ENCODE results near the gene RHBDD2. TPM values are rescaled to one million over a fixed set of nuclear protein-coding genes. Genes with fewer than 3 reads are reported as not detected.

RHBDD2 gene
- total and polyA plus RNA-seq, 9 of the 15 experiments (the other 6 are each of a cell fraction or from before 2014, with no cell fraction given) = 3.3 to 36.7 (median 17.9) TPM

DNA sequence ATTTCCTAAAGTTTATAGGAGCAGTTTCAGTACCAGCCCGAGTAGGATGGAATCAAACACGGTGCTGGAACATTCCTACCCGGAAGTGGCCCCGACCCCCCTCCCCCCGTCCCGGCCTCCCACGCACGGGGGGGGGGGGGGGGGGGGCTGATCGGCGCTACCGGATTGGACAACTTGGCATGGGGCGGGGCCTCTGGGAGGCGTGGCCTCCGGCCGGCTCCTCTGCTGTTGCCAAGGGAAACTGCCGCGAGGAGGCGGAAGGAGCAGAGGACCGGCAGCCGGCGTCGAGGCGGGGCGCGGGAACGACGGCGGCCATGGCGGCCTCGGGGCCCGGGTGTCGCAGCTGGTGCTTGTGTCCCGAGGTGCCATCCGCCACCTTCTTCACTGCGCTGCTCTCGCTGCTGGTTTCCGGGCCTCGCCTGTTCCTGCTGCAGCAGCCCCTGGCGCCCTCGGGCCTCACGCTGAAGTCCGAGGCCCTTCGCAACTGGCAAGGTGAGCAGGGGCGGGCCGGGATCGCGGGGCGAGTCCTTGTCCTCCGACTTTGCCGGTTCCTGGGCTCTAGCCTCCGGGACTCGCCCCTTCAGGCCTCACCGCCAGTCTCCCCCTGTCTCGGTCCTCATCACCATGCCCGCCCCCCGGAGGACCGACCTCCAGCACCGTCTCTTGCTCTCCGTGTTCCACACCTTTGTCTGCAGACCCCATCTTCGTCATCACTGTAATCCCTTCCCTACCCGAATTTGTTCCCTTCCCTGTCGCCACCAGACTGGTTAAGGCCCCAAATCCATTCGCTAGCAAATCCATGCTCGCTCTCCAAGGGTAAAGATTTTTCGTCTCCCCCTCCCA lies at the start of gene RHBDD2 (continued):
- TF ChIP-seq, protein P1, sequence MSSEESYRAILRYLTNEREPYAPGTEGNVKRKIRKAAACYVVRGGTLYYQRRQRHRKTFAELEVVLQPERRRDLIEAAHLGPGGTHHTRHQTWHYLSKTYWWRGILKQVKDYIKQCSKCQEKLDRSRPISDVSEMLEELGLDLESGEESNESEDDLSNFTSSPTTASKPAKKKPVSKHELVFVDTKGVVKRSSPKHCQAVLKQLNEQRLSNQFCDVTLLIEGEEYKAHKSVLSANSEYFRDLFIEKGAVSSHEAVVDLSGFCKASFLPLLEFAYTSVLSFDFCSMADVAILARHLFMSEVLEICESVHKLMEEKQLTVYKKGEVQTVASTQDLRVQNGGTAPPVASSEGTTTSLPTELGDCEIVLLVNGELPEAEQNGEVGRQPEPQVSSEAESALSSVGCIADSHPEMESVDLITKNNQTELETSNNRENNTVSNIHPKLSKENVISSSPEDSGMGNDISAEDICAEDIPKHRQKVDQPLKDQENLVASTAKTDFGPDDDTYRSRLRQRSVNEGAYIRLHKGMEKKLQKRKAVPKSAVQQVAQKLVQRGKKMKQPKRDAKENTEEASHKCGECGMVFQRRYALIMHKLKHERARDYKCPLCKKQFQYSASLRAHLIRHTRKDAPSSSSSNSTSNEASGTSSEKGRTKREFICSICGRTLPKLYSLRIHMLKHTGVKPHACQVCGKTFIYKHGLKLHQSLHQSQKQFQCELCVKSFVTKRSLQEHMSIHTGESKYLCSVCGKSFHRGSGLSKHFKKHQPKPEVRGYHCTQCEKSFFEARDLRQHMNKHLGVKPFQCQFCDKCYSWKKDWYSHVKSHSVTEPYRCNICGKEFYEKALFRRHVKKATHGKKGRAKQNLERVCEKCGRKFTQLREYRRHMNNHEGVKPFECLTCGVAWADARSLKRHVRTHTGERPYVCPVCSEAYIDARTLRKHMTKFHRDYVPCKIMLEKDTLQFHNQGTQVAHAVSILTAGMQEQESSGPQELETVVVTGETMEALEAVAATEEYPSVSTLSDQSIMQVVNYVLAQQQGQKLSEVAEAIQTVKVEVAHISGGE (CRISPR knock-in tag; IDR thresholded peaks at IDR 0.05) = peak in 1 of 3 experiments; percentile 75; a peak in 1 of 6 replicates
- TF ChIP-seq, protein P2, sequence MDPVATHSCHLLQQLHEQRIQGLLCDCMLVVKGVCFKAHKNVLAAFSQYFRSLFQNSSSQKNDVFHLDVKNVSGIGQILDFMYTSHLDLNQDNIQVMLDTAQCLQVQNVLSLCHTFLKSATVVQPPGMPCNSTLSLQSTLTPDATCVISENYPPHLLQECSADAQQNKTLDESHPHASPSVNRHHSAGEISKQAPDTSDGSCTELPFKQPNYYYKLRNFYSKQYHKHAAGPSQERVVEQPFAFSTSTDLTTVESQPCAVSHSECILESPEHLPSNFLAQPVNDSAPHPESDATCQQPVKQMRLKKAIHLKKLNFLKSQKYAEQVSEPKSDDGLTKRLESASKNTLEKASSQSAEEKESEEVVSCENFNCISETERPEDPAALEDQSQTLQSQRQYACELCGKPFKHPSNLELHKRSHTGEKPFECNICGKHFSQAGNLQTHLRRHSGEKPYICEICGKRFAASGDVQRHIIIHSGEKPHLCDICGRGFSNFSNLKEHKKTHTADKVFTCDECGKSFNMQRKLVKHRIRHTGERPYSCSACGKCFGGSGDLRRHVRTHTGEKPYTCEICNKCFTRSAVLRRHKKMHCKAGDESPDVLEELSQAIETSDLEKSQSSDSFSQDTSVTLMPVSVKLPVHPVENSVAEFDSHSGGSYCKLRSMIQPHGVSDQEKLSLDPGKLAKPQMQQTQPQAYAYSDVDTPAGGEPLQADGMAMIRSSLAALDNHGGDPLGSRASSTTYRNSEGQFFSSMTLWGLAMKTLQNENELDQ (CRISPR knock-in tag; IDR thresholded peaks at IDR 0.05; ENCODE audit: borderline replicate concordance) = no peak
- TF ChIP-seq YBX1 (IDR thresholded peaks at IDR 0.05) (no peak), HLTF (IDR thresholded peaks at IDR 0.05) (no peak), SMC3 (conservative IDR thresholded peaks at IDR 0.05; ENCODE audit: insufficient read depth, low read depth, low read length) (no peak), MITF (IDR thresholded peaks at IDR 0.05) (no peak), RCOR1 (IDR thresholded peaks at IDR 0.05; ENCODE audit: borderline replicate concordance in 1 of 2, low read depth in 2 of 2, low read length in 2 of 2) (peak; percentile 32 to 69; a peak in 2 of 4 replicates), CHAMP1 (IDR thresholded peaks at IDR 0.05) (no peak), NFXL1 (CRISPR knock-in tag; IDR thresholded peaks at IDR 0.05) (no peak), XRCC5 (IDR thresholded peaks at IDR 0.05; ENCODE audit: low read depth, low read length) (no peak), TEAD4 (IDR thresholded peaks at IDR 0.05; ENCODE audit: low read length) (no peak; the same call in 1 of the 2 replicates), TEAD4 (CRISPR knock-in tag; IDR thresholded peaks at IDR 0.05; ENCODE audit: borderline replicate concordance) (no peak), ID3 (CRISPR knock-in tag; IDR thresholded peaks at IDR 0.05) (no peak), ID3 (tag; IDR thresholded peaks at IDR 0.05) (no peak; the same call in 1 of the 2 replicates), CBX8 (IDR thresholded peaks at IDR 0.05; ENCODE audit: borderline replicate concordance, extremely low read depth, low read depth, low read length, poor library complexity, severe bottlenecking) (no peak), MAFG (tag; conservative IDR thresholded peaks at IDR 0.05) (no peak)

Measured in K562 (cell line).